Gastrocnemius medialis (tissue), 4 donors: ENCODE results near the gene HOXA6.

Source experiments
- CTCF ChIP-seq, 5 experiments: fragments of 450-650 bp in 3 of 5; fragments of 200-600 bp in 2 of 5; sonication (generic) in 2 of 5; IDR thresholded peaks in 4 of 5; conservative IDR thresholded peaks in 1 of 5; 1 replicate in 4 of 5; 2 replicates in 1 of 5; pipeline ENCODE4 v1.5.1; 2016 to 2019; ENCODE audit warnings: antibody characterized with exemption in 5 of 5, mild to moderate bottlenecking in 3 of 5, moderate library complexity in 3 of 5
- POLR2A ChIP-seq, 2 donors: fragments of 450-650 bp; IDR thresholded peaks; one replicate each; pipeline ENCODE4 v1.6.1; 2017; ENCODE audit warnings: antibody characterized with exemption in 2 of 2, mild to moderate bottlenecking in 2 of 2, moderate library complexity in 2 of 2

- TF ChIP-seq POLR2A (IDR thresholded peaks at IDR 0.05): peak in 1 of 2 donors; percentile 53
- no peak for TF ChIP-seq CTCF (IDR thresholded peaks at IDR 0.05 in 4 of 5, conservative IDR thresholded peaks at IDR 0.05 in 1 of 5)
Observed at GRCh38 chr7:27176962-27177794, 29.6 kb upstream of the HOXA6 start.
